LoVo (cell line): Measurements from ENCODE around the gene NCBP2L.

Source experiments
- DNase-seq: peaks from one replicate; pipeline ENCODE4 v3.0.0-alpha.2; 2016; ENCODE audit warnings: low spot score

NCBP2L gene

GRCh38 chrX:107752714-107753113 lies 24.8 kb upstream of the NCBP2L start:
- DNase-seq = no peak

- no peak for DNase-seq
These were observed 24.3 kb upstream of the NCBP2L start for GRCh38 chrX:107753187-107753586.

GRCh38 chrX:107755721-107756120 lies 21.8 kb upstream of the NCBP2L start:
- DNase-seq = no peak

- DNase-seq = no peak
These were observed 19.2 kb upstream of the NCBP2L start for GRCh38 chrX:107758231-107758766.

- no peak for DNase-seq
These were observed 17.0 kb upstream of the NCBP2L start for GRCh38 chrX:107760304-107761077.

GRCh38 chrX:107763647-107764046 lies 13.9 kb upstream of the NCBP2L start:
- DNase-seq = no peak

GRCh38 chrX:107764845-107765608 lies 12.5 kb upstream of the NCBP2L start:
- no peak for DNase-seq

- DNase-seq = no peak
These were observed 10.9 kb upstream of the NCBP2L start for GRCh38 chrX:107766470-107767150.

- DNase-seq = no peak
These were observed 9.5 kb upstream of the NCBP2L start for GRCh38 chrX:107768051-107768450.

GRCh38 chrX:107769581-107770317 lies 7.8 kb upstream of the NCBP2L start:
- DNase-seq = no peak

- DNase-seq = no peak
These were observed 4.3 kb upstream of the NCBP2L start for GRCh38 chrX:107773206-107773605.

GRCh38 chrX:107773906-107774435 lies 3.6 kb upstream of the NCBP2L start:
- no peak for DNase-seq

- no peak for DNase-seq
These were observed 2.4 kb upstream of the NCBP2L start for GRCh38 chrX:107775000-107775733.

GRCh38 chrX:107775734-107776511 lies 1.6 kb upstream of the NCBP2L start, which contains the start of gene TSC22D3:
TSC22D3 (minus strand) TSS chrX:107775787; CDS start chrX:107775419, 368 bp downstream.
- DNase-seq = peak; percentile 61

GRCh38 chrX:107776649-107777535 lies 641 bp upstream of the NCBP2L start:
- DNase-seq = peak; percentile 80

GRCh38 chrX:107780525-107780924 lies 3.0 kb downstream of the NCBP2L start:
- DNase-seq = no peak

- no peak for DNase-seq
These were observed 10.3 kb downstream of the NCBP2L start for GRCh38 chrX:107787827-107788226.

- DNase-seq = no peak
These were observed 26.9 kb downstream of the NCBP2L start for GRCh38 chrX:107804427-107804826.

- DNase-seq = no peak
These were observed 27.6 kb downstream of the NCBP2L start for GRCh38 chrX:107805179-107805578.
